ENCODE measurements around the gene MEN1.
A peak's percentile ranks its signal among the peaks of the same experiment; 100 is the strongest.

Gene MEN1

DNA sequence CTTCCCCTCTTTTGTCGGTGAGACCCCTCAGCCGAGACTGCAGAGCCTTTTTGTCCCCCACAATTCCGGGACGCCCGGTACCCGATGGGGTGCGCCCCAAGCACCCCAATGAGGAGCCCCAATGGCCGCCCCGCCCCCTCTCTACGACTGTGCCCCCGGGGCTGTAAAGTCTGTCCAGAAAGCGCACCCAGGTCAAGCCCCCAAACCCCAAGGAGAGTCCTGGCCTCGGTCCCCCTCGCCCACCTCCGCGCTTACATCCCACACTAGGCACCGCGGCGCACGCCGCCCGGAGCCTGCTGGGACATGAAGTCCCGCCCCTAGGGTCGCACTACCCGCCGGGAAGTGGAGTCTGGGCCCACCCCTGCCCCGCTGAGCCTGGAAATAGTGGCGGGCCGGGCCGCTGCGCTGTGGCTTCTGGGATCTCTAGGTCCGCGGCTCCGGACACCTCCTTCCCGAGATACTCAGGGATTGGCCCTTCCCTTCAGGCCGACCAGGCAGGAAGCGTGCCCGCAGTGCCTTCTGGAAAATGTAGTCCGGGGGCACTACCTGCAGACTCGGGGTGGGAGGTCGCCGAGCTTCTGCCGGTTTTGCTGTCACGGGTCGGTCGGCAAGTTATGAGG is at the start of gene MEN1:
Gene MEN1 (minus strand): TSS at position 281 of the 620 bp plus-strand sequence. CDS start 442 bp downstream, outside the sequence.
- Mint-ChIP-seq H3K4me1 (peaks cover 19% of the 10 kb centered on the region), H3K36me3 (ENCODE audit: low read depth) (peaks cover 6% of the 10 kb centered on the region), H3K27me3 (no peaks in the 10 kb centered on the region), H3K9me3 (no peaks in the 10 kb centered on the region), H3K27ac (peak within 1 kb of the TSS; percentile 76), H3K4me3 (peak within 1 kb of the TSS; percentile 87)
- ATAC-seq (peak; percentile 95), DNase-seq (peak; percentile 85)

DNA sequence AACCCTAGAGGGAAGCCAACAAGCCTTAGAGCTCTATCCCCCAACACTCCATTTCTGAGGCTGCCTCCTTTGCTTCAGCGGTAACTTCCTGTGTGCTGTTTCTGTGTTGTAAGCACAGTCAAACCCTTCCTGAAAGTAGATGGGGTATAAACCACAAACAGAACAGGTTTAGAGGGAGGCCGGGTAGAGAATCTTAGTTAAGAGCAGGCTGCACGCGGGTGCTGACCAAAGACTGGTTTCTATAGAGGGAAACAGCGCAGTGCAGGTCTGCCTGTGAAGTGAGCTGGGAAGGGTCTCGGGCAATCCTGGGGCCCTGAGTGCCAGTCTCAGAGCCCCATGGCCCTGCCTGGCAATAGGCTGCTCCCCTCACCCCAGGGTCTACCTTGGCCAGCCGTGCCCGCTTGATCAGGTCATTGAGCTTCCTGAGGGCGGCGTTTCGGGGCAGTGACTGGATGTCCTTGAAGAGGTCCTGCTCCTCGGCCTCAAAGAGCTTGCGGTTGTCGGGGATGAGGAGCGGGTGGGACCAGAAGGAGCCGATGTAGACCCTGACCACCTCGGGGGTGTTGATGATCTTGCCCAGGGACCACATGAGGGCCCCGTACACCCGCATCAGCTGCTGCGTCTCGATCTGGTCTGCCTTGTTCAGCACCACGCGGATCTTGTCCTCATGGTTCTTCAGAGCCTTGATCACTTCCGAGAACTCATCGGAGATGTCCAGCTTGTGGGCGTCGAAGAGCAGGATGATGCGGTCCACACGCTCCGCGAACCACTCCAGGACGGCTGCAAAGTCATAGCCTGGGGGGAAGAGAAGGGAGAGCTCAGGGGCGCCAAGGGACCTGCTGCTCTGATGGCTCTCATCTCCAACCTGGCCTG is 49.4 kb upstream of the MEN1 start:
- H3K36me3 Mint-ChIP-seq (ENCODE audit: low read depth): peaks cover 38% of the 10 kb centered on the region
- no peaks in the 10 kb centered on the region for H3K27me3 Mint-ChIP-seq
- H3K4me3 Mint-ChIP-seq: peak overlapping the region; percentile 73
- no peaks in the 10 kb centered on the region for H3K9me3 Mint-ChIP-seq
- H3K4me1 Mint-ChIP-seq: peaks cover 96% of the 10 kb centered on the region
- peak overlapping the region; percentile 98 for H3K27ac Mint-ChIP-seq
- DNase-seq: peak; percentile 64
- peak; percentile 70 for ATAC-seq

DNA sequence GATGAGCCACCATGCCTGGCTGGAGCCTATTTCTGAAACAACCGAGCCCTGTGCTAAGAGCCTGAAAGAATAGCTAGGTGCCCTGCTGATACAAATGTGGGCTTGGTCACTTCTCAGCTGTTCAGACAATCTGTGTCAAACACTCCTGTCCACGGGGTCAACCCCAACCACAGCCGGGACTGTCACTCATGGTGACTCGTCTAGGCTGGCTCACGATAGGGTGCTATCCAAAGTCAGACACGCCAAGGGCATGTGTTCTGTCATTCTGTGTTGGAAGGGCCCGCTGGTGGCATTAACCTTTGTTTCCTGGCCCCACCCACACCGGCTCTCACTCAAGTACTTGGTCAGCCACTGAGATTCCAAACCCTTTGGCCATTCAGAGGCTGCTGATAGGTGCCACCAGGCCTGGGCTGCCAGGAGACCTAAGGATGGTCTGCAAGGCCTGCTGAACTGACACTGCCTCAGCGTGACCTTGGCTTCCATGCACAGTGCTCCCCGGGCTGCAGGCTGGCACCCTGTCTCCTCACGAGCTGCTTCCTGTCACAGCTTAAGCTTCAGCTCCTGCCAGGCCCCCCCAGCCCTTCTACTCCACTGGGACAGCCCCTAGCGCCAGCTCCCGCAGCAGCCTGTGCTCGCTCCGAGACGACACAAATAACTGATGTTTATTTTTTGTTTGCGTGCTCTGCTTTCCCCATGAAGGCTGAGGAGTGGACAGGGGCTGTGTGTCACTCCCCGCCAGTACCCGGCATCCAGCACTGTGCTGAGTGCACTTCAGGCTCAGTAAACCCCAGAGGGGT is 48.3 kb upstream of the MEN1 start:
- Mint-ChIP-seq H3K36me3 (ENCODE audit: low read depth) (peaks cover 43% of the 10 kb centered on the region), H3K4me1 (peaks cover 96% of the 10 kb centered on the region), H3K27ac (peak overlapping the region; percentile 98), H3K9me3 (no peaks in the 10 kb centered on the region), H3K27me3 (no peaks in the 10 kb centered on the region), H3K4me3 (peak overlapping the region; percentile 73)
- ATAC-seq: peak; percentile 44
- DNase-seq: peak; percentile 71

DNA sequence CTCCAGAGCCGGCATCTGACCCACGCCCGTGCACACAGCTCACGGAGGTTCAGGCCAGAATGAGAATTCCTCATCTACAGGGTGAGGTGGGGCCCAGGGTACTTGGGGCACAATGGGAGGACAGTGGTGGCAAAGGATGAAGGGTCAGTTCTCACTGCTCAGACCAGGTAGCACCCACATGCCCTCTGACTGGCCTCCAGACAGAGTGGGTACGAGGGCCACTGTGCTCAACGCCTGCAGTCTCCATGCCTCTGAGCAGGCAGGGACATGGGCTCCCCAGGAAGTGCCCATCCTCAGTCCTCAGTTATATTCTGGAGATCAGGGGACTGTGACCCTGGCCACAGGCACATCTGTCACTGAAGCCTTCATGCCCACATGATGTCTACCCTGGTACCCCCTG is 47.1 kb upstream of the MEN1 start:
- H3K4me3 Mint-ChIP-seq: no peak overlapping the region
- H3K27ac Mint-ChIP-seq: peak overlapping the region; percentile 55
- peaks cover 46% of the 10 kb centered on the region for H3K36me3 Mint-ChIP-seq (ENCODE audit: low read depth)
- H3K4me1 Mint-ChIP-seq: peaks cover 96% of the 10 kb centered on the region
- no peaks in the 10 kb centered on the region for H3K9me3 Mint-ChIP-seq
- H3K27me3 Mint-ChIP-seq: no peaks in the 10 kb centered on the region
- DNase-seq (no peak), ATAC-seq (no peak)

DNA sequence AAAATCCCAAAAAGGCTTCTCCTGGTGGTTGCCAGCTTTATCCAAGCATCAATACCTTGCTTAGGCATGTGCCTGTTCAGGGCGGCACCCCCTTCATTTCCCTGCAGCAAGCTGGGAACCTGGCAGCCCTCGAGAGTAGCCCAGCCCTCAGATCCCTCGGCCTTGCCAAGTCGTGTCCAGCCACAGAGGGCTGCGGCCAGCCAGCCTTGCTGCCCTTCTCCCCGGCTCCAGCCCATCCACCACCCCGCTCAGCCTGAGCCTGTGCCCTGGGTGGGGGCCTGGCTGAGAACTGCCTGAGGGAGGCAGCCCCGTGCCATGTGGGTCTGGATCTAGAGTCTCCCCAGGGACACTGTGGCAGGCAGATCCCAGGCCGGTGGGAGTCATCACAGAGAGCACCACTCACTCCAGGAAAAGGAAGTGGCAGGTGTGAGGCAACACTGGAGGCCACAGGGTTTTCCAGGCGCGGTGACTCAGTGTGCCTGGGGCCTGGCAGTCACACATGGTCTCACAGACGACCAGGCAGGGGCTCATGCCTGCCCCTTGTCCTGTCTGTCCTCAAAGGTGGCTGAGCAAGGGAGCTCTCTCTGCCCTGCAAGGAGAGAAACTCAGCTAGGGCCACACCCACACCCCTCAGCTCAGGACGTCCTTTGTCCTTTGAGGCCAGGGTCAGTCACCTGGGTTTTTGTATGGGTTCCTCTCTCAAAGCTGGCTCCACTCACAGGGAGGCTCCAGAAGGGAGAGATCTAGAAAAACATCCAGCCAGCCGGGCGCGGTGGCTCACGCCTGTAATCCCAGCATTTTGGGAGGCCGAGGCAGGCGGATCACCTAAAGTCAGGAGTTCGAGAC is 46.3 kb upstream of the MEN1 start:
- ATAC-seq (peak; percentile 50), DNase-seq (peak; percentile 80)
- peaks cover 44% of the 10 kb centered on the region for H3K36me3 Mint-ChIP-seq (ENCODE audit: low read depth)
- no peaks in the 10 kb centered on the region for H3K27me3 Mint-ChIP-seq
- peaks cover 97% of the 10 kb centered on the region for H3K4me1 Mint-ChIP-seq
- H3K4me3 Mint-ChIP-seq: peak overlapping the region; percentile 46
- H3K27ac Mint-ChIP-seq: peak overlapping the region; percentile 91
- no peaks in the 10 kb centered on the region for H3K9me3 Mint-ChIP-seq

DNA sequence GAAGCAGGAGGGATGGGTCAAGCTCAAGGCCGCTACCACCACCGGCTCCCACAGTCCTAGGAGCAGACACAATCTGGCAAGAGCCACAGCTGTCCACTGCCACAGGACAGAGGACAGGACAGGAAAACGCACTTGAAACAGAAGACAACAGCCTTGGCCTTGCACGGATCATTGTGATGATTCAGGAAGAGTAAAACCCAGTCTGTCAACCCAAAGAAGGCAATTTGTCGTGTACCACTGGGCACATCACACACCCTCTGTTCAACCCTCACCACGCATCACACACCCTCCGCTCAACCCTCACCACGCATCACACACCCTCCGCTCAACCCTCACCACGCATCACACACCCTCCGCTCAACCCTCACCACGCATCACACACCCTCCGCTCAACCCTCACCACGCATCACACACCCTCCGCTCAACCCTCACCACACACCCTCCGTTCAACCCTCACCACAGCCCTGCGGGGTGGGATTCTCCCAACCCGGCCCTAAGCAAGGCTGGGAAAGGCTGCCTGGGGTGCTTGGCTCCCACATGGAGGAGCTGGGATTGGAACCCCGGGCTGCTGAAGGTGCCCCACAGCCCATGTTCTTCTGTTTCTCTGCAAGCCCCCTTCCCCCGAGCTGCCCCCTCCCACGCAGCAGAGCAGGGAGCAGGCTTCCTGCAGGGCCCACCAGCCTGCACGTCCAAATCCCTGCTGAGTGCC is 45.4 kb upstream of the MEN1 start:
- Mint-ChIP-seq H3K27me3 (no peaks in the 10 kb centered on the region), H3K36me3 (ENCODE audit: low read depth) (peaks cover 41% of the 10 kb centered on the region), H3K27ac (peak overlapping the region; percentile 91), H3K4me3 (peak overlapping the region; percentile 56), H3K4me1 (peaks cover 97% of the 10 kb centered on the region), H3K9me3 (no peaks in the 10 kb centered on the region)
- DNase-seq (peak; percentile 26), ATAC-seq (no peak)

DNA sequence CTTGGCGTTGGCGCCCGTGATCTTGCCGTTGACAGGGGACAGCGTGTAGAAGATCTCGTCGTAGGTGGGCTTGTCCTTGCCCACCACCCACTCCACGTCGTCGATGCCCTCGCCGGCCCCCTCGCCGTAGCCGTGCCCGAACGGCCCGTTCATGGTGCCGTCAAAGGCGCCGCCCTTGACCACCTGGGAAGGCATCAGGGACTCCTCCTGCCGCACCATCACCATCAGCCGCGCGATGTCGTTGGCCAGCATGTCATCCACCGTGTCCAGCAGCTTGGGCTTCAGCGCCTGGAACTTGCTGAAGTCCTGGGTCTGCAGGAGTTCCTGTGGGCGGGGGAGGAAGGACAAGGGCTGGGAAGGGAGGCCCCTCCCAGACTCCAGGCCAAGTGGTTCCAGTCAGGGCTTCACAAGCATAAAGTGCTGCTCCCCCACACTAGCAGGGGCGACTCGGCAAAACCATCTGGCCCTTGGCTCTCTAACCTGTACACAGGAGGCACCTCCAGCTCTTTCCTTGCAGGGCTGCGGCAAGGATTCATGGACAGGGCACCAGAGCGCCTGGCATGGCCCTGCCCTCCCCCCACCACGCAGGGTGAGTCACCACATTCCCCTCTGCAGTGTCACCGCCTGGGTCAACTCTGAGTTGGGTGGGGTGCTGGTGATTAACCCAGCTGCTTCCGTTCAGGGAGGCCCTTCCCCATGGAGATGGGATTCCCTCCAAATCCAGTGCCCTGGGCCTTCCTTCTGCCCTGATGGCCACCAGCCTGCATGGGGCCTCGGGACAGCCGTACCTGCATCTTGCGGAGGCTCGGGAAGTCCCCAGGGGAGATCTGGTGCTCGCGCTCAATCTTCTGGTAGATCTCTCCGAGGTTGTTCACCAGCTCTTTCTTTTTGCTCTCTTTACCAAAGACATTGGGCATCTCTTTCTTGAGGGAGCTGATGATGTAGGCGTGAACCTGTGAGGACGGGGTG is 44.5 kb upstream of the MEN1 start:
- H3K4me3 Mint-ChIP-seq: peak overlapping the region; percentile 56
- H3K27me3 Mint-ChIP-seq: no peaks in the 10 kb centered on the region
- peaks cover 94% of the 10 kb centered on the region for H3K4me1 Mint-ChIP-seq
- no peaks in the 10 kb centered on the region for H3K9me3 Mint-ChIP-seq
- no peak for ATAC-seq
- peak; percentile 69 for DNase-seq
- H3K27ac Mint-ChIP-seq: peak overlapping the region; percentile 91
- H3K36me3 Mint-ChIP-seq (ENCODE audit: low read depth): peaks cover 36% of the 10 kb centered on the region

DNA sequence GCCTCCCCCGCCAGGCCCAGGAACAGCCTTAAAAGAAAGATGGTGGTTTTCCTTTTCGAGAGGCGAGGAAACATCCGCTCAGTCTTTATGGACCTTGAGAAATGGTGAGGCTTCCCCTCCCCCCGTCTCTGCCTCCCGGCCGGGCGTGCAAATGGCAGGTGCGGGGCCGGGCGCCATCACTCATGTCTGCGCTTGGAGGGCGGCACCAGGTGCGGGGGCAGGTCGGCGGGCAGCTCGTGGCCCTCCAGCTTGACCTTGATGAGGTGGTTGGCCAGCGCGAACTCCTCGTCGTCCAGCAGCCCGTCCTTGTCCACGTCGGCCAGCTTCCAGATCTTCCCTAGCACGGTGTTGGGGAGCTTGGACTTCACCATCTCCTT is 43.8 kb upstream of the MEN1 start:
- ATAC-seq (no peak), DNase-seq (no peak)
- no peak overlapping the region for H3K27ac Mint-ChIP-seq
- no peak overlapping the region for H3K4me3 Mint-ChIP-seq
- H3K9me3 Mint-ChIP-seq: no peaks in the 10 kb centered on the region
- H3K4me1 Mint-ChIP-seq: peaks cover 94% of the 10 kb centered on the region
- no peaks in the 10 kb centered on the region for H3K27me3 Mint-ChIP-seq
- H3K36me3 Mint-ChIP-seq (ENCODE audit: low read depth): peaks cover 36% of the 10 kb centered on the region

DNA sequence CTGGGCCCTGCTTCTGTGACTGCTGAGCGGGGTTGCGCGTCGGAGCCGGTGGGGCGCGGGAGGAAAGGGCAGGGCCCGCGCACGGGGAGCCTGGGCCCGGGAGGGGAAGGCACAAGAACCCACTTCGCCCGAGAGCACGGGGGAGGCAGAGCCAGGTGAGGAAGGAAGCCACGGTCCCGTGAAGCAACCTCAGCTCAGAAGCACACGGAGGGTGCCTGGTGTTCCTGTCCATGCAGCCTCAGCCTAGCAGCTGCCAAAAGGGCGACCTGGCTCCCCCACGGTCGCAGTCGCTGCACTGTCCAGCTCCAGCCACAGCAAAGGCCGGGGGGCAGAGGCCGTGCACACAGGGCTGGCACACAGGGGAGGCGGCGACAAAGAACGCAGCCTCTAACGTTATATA is 43.4 kb upstream of the MEN1 start:
- H3K4me1 Mint-ChIP-seq: peaks cover 94% of the 10 kb centered on the region
- DNase-seq: peak; percentile 23
- no peaks in the 10 kb centered on the region for H3K27me3 Mint-ChIP-seq
- no peak overlapping the region for H3K4me3 Mint-ChIP-seq
- peaks cover 34% of the 10 kb centered on the region for H3K36me3 Mint-ChIP-seq (ENCODE audit: low read depth)
- no peaks in the 10 kb centered on the region for H3K9me3 Mint-ChIP-seq
- ATAC-seq: no peak
- peak overlapping the region; percentile 87 for H3K27ac Mint-ChIP-seq

DNA sequence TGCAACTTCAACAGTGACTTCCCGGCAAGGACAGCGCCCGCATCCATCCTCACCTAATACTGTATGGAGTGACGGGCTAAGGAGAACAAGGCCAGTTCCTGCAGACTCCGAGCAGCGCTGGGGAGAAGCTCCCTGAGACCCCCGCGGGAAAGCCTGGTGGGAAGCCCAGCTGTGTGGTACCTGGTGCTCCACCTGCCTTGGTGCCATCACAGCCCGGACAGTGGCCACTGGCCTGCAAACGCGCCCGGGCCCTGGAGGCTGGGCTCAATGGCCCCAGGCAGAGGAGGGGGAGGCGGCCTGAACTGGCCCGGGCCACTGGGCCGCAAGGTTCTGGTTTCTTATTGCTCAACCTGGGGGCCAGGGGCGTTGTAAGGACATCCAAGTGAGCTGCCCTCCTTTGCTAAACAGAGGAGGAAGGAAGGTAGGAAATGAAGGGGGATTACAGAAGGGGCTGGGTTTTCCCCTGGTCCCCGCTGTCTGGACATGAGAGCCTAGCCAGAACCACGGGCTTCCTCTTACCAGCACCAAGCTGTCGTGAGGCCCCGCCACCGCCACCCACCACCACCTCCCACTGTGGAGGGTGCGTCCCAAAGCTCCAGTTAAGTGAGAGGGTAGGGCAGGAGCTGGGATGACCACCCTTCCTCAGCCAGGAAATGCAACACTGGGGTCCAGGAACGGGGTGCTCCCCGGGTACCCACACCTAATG is 42.6 kb upstream of the MEN1 start:
- DNase-seq (peak; percentile 40), ATAC-seq (no peak)
- peak overlapping the region; percentile 51 for H3K4me3 Mint-ChIP-seq
- no peaks in the 10 kb centered on the region for H3K27me3 Mint-ChIP-seq
- H3K27ac Mint-ChIP-seq: peak overlapping the region; percentile 87
- no peaks in the 10 kb centered on the region for H3K9me3 Mint-ChIP-seq
- H3K4me1 Mint-ChIP-seq: peaks cover 93% of the 10 kb centered on the region
- peaks cover 30% of the 10 kb centered on the region for H3K36me3 Mint-ChIP-seq (ENCODE audit: low read depth)

DNA sequence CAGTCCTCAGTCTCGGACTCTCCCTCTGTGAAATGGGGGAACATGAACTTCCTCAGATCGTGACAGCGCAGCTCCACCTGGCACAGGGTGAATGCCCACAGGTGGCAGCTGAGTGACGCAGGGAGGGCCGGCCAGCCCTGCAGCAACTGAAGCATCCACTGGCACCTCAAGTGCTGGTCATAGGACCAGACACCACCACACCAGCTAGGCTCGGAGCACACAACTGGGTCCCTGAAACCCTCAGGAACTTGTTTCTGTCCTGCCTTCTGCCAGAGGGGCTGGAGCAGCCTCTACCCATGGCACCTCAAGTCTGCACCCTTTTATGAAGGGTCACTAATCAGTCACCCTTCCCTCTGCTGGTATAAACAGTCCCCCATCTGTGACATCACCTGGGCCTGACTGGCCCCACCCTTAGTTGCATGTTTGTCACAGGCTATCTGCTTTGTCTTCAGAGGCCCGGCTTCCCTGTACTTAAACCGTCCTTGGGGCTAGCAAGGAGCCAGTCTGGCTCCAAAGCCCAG is 41.5 kb upstream of the MEN1 start:
- DNase-seq (peak; percentile 36), ATAC-seq (no peak)
- no peaks in the 10 kb centered on the region for H3K27me3 Mint-ChIP-seq
- H3K4me1 Mint-ChIP-seq: peaks cover 92% of the 10 kb centered on the region
- H3K27ac Mint-ChIP-seq: peak overlapping the region; percentile 87
- no peaks in the 10 kb centered on the region for H3K9me3 Mint-ChIP-seq
- H3K36me3 Mint-ChIP-seq (ENCODE audit: low read depth): peaks cover 24% of the 10 kb centered on the region
- peak overlapping the region; percentile 65 for H3K4me3 Mint-ChIP-seq

DNA sequence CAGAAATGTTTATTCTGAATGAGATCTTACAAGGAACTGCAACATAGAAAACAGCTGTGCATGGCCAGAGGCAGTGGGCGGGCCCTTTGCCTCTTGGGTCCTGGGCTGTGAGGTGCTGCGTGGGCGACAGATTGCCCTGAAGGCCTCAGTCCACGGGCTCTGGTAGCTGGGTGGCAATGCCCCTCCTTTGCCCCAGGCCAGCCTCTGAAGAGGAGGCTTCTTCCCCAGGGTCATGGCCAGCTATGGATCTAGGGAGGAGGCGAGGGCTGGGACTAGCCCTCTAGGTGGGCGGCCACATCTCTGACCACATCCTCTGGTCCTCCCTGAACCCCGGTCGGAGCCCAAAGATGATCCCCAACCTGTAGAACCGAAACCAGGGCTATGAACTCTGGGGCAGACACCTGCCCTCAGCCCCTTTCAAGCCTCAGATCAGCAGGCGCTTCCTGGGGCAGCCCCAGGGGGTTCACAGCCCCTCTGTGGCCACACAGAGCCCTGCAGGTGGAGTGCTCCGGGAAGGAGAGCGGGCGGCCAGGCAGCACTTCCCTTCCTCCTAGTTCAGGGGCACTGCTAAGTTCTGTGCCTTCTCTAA is 40.7 kb upstream of the MEN1 start:
- Mint-ChIP-seq H3K4me3 (peak overlapping the region; percentile 65), H3K4me1 (peaks cover 84% of the 10 kb centered on the region), H3K27me3 (no peaks in the 10 kb centered on the region), H3K27ac (peak overlapping the region; percentile 87), H3K9me3 (no peaks in the 10 kb centered on the region), H3K36me3 (ENCODE audit: low read depth) (peaks cover 18% of the 10 kb centered on the region)
- DNase-seq (peak; percentile 75), ATAC-seq (peak; percentile 68)

All from activated naive CD8-positive, alpha-beta T cell treated with anti-CD3 and anti-CD28 coated beads, Interleukin-2, amount 50 U/mL, for 24 hours (primary cell).